IPS DF 19.7 (cell line): ENCODE results near the gene MRPL24.

Experiments
- DNase-seq: peaks from one replicate; pipeline ENCODE4 v3.0.0-alpha.2; 2013; ENCODE audit warnings: low read depth, low spot score

MRPL24 gene

DNA sequence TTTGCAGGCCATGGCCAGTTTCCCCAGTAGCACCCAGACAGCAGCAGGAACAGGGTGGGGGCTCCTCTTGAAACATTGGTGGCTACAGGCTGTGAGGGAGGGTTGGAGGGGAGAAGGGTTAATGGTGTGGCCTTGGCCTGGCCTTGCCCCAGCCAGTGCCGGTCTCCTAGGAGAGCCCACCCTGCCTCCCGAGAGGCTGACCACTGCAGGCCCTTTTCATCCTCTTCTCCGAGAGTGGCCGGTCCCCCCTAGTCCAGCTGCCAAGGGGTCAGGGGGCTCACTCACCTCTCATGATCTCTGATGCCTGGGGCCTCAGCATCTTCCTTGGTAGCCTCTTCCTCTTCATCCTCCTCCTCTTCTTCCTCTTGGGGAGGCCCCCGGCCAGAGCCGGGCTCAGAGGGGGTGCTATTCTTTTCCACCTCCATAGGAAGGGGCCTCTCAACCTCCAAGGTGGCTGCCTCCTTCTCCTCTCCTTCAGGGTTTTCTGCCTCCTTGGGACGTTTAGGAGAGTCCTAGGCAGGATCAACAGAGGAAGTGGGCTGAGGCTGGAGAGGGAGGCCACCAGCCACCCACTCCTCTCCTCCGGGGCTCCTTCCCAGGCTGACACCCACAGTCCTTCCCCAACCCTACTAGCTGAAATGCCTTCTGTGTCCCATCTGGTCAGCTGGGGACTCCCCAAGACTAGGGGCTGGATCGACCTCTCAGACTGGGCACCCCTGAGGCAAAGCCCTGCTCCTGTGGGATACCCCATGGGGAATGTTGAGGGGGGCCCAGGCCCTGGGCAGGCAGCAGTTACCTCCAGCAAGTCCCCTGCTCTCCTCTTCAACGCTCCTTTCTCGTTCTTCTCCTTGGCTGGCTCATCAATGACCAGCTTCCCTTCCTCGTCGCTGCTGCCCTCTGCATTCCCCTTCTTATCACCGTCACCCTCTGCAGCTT, 2.7 kb upstream of the MRPL24 start:
- no peak for DNase-seq

DNA sequence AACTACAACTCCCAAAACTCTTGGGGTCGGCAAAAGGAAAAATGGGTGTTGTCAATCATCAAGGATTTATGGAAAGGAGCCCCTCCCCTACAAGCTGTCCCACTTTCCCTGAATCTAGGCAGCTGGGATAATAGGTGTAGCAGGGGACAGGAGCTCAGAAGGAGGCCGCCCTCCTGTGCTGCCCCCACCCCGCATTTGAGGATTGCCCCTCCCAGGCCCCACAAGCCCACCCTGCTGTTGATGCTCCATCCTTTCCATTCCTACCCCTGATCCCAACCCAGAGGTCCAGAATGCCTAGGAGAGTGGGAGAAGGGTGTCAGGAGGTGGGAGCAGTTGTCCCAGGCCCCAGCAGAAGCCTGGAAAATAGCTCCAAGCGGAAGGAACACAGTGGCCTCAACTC, 1.9 kb upstream of the MRPL24 start:
- DNase-seq: no peak

DNA sequence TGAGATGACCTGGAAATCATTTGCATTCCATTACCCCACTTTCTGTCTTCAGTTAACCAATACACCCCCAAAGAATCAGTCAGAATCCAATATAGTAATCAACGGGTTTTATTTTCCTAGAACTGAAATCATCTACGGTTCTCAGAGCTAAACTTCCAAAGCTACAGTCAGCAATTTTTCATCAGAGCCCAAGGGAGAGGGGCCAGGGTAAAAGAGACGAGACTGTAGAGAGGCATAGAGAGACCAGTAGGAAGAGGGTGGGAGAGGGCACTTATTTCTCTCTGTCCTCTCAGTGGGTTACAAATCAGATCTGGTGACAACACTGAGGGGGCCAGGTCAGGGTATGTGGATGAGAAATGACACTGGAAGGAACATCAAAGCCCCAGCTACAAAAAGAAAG, 1.1 kb upstream of the MRPL24 start:
- no peak for DNase-seq

DNA sequence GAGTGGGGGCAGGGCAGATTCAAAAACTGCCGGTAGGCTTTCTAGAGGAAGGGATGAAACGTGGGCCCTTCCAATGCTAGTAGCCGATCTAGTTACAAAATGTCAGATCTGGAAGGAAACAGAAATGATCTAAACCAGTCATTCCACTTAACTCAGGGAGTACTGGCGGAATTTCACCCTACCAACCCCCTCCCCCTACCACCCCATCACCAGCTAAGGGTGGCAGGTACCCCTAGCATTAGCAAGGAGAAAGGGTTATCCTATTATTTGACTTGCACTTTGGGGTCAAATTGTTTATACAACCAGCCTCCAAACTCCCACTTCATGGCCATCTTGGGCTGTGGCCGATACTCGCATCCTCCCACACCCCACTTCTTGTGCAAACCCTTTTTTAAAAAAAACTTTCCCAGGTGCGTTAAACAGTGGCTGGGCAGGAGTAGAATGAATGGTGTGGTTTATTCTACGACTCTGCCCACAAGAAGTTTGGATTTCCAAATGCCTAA, 644 bp upstream of the MRPL24 start:
- DNase-seq: no peak

DNA sequence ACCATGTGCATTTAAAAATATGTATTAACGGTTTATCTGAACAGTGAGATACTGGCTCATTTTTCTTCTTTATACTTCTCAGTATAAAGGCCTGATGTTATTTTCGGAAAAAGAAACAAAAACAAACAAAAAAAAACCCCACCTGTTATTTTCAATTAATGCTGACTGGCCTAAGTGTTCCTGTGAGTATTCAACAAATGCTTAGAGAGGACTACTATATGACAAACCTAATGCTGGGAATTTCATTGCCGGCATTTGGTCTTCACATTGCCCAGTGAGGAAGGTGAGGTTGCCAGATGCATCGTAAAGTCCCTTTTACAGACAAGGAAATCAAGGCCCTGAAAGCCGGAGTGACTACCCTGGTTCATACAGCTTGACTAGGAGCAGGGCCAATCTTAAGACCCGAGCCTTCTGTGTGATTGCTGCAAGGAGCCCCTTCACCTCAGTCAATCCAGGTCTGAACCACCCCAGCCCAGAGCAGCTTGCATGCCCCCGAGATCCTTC, 599 bp downstream of the MRPL24 start:
- no peak for DNase-seq

DNA sequence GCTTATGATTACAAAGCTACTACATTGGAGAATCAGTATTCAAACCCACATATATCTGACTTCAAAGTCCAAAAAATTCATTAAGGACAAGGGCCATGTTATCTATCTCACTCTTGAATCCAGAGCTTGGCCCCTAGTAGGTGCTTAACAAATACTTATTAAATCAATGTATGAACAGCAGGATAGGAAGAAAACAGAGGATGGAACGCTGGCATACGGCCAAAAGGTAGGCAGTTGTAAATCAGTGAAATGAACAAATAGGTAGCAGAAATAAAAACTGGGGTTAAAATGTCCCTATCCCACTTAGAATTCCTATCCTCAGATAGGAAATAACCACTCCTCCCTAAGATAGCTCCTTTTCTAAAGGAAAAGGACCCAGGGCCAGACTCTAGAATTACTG, 2.0 kb downstream of the MRPL24 start:
- DNase-seq: no peak

DNA sequence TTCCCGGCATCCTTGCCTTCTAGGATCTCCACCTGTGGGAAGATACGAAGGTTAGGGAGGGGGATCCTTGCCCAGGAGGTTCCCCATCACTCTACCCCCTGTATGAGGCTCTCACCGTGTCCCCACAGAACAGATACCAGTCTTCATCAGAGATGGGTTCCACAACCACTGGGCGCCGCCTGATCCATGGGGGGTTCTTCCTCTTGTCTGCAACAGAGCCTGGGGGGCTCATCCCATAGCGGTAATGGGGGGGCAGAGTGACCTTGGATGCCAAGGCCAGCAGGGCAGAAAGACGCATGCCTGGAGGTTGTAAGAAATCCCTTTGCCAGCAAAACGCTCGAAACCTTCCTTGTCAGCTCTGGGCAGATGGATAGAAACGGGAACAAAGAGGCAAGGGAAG, 2.5 kb downstream of the MRPL24 start:
- DNase-seq: no peak

DNA sequence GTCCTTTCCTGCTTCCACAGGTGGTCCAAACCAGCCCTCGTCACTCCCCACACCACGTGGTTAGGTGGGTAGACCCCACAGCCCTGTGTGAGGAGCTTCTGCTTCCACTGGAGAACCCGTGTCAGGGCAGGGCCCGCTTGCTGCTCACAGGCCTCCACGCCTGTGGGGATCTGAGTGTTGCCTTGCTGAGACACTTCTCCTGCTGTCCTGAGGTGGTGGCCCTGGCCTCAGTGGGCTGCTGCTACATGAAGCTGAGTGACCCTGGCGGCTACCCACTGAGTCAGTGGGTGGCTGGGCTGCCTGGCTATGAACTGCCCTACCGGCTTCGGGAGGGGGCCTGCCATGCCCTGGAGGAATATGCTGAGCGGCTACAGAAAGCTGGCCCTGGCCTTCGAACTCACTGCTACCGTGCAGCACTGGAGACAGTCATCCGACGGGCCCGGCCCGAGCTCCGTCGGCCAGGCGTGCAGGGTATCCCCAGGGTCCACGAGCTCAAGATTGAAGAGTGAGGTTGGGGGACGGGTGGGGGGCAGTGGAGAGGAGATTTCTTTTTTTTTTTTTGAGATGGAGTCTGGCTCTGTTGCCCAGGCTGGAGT, 6.8 kb downstream of the MRPL24 start:
- no peak for DNase-seq

DNA sequence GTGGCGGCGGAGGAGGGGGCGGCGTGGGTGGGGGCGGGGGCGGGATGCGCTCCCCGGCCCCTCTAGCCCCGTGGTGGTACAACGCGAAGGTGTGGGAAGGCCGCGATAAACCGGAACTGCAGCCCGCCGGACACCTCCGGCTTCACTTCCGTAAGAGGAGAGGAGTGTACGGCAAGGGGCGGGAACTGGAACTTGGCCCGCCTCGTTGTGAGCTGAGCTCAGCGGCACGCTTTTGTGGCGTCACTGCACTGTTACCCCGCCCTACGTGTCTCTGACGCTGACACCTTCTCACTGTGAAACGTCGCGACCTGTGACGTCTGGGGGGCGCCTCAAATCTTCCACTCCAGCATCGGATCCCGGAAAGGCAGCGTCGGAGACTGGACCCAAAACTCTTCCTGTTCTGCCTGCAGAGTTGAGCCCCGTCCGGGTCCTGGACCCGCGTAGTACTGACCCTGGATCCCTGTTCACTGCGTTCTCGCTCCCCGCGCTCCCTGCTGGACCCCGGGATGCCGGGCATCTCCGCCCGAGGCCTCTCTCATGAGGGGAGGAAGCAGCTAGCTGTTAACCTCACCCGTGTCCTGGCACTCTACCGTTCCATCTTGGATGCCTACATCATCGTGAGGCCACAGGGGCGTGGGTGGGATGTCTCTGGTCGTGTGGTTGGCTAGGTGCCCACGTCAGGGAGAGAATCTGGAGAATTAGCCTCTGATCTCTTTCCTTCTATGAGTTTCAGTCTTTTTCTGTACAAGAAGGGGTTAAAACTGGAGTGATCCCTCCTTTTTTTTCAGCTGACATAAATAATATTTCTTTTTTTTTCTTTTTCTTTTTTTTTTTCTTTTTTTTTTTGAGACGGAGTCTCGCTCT, 12.1 kb downstream of the MRPL24 start, which contains the start of gene ISG20L2:
Gene ISG20L2 (minus strand): TSS at position 168 of the 864 bp plus-strand sequence. CDS start 1,114 bp downstream, outside the sequence.
- DNase-seq: no peak

DNA sequence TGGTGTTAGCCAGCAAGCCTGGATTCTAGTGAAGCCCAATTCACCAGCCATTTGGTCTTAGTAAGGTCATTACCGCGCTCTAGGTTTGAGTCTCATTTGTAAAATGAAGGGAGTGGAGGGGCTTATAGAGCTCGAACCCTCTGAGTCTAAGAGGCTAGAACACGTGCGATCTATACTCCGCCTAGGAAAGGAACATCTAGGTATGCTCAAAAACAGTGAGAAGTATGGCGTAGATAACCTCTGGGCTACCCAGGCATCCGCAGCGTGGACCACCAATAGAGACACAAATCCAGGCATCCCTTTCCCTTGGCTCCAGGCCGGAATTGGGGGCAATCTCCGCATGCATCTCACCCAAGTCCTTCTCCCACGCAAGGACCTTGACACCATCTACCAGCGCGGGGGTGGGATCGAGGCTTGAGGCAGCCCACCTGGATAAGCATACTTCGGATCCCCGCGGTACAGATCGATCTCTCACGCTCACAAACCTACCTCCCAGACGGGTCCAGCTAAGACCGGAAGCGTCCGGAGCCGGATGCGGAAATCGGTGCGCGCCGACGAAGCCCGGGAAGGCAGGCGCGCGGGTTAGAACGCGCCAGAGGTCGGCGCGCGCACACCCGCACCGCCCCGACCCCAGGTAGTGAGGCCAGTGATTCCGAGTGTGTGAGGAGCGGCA, 12.8 kb downstream of the MRPL24 start, which contains the start of gene METTL25B:
Gene METTL25B (plus strand): TSS at position 544 of the 673 bp plus-strand sequence. CDS start 636 bp downstream, outside the sequence.
- DNase-seq: no peak

DNA sequence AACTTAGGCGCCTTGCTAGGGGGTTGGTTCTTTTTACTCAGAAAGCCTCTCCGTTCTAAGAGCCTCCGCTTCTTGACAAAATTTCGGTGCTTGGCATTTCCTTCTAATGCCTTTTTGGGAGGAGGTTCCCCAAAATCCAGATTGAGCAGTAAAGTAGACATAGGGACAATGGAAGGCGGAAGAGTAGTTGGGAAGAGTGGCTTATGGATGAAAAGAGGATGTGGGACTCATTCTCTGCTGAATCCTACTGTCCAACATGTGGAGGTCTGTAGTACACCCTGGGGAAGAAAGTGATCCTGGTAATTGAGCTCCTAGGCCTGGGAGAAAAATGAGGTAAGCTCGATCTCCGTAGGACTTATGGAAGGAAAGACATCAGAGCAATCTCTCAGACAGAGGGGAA, 13.4 kb downstream of the MRPL24 start:
- no peak for DNase-seq

DNA sequence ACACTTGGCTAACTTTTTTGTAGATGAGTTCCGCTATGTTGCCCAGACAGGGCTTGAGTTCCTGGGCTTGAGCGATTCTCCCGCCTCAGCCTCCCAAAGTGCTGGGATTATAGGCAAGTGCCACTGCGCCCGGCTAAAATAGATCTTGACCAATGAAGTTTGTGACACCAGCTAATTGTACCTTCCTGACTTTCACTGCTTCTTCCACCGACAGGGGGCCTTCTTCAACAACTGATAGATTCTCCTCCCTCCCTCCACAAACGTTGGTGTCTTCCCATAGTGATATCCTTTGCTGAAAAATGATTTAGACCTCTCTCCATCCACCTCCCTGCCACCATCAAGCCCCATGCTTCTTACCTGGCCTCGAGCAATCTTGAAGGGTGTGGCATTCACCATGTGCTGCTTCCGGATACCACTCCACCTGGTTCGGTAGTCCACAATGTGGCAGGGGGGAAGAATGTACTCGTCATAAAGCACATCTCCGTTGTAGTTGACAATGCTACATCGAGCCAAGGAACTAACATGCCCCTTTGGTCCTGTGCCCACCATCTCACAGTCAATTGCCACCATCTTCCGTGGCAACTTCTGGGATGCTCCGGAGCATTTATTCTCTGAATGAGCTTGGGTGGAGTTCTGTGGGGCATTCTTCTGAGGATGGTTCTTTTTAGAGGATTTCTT, 14.2 kb downstream of the MRPL24 start:
- no peak for DNase-seq

DNA sequence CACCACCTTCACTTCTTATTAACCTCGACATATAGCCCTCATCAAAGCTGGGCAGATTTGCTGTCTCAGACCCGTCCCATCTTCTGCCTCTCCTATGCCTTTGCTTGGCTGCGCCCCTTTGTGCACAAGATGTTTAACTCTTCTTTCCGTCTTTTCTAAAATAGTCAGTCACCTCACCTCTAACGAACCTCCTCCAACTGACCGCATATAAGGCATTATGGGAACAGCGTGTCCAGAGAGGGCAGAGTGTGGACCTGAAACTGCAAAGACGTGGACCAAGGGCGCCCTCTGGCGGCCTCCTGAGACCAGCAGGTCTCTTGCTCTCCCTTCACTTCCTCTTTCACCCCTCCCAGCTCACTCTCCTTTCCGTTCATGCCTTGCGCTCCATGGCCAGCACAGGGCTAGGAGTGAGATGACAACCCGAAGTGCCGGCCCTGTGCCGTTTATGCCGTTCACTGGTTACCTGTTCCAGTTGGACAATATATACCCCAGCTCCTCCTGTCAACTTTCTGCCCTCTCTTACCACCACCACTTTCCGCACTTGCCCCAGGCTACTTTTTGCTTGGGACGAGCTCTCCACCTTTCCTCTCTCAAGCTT, 15.1 kb downstream of the MRPL24 start:
- DNase-seq: no peak

DNA sequence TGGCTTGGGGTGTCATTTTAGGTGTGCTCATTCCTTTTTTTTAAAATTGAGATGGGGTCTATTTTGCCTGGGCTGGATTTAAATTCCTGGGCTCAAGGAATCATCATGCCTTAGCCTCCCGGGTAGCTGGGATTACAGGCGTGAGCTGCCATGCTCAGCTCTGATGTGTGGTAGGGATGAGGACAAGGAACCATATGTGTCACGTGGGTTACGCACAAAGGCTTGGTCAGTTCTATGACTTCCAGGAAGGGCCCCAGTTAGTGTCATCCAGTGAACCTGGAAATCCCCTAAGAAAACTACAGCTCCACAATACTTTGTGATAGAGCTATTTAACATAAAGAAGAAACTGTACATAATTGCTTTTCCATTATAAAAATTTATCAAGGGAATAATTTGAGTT, 19.4 kb downstream of the MRPL24 start:
- no peak for DNase-seq

DNA sequence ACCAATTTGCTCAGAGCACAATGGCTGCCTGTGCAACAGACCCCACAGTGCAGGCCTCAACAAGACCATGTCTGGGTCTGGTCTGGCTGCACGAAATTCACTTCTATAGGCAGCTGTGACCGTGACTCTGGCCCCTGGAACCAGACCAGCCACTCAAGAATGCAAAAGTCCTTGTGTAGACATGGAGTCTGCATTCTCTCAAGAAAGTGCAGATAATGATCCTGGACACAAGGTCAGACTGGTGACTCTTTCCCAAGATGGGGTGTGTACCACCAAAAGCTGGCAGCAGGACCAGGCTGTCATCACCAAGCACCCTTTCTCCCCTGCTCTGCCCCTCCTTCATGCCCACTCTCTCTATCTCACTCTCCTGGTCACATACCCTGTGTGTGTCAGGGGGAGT, 19.8 kb downstream of the MRPL24 start:
- DNase-seq: no peak

DNA sequence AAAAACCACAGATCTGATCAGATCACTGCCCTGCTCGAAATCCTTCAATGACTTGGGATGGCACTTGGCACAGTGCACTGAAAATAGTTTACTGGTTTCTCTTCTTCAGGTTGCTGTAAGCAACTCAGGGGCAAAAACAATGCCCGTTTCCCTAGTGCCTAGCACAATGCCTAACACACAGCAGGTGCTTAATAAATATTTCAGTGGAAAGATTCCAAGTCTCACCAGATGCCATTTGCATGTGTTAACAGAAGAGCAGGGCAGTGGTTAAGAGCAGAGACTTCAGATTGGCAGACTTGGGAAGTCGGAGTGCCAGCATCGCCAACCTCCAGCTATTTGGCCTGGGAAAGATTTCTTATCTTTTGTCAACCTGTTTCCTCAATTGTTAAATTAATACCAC, 23.5 kb downstream of the MRPL24 start:
- DNase-seq: no peak

DNA sequence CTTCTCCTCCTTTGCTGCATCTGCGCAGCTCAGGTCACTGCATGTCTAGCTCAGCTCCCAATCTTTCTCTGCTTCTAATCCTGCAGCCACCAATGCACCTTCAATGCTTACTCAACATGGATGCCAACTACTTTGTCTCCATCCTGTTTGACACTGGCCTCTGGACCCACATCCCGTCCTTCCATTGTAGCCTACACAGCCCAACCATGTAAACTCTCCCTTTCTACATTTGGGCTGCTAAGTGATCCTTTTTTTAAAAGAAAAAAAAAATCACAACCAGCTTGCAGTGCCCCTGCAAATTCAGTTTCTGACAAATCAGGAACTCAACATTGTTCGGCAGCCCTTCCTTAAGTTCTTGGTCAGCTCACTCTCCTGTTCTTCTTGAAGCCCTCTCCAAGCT, 26.1 kb downstream of the MRPL24 start:
- DNase-seq: no peak

DNA sequence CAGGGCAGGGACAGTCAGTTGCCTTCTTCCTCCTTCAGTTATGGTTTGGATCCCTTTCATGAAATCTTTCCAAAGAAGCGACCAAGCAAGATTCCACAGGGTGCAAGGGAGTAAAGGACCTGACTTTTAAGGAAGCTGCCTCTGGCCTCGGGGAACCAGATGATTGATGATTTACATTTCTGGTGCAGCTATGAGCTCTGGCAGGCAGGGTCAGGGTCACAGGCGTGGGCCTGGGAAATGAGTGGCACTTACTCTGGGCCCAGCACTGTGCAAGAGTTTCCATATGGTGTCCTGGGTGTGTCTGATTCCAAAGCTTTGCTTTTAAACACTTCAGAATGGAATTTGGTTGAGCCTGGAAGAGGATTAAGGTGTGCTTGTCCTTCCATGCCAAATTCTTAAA, 28.3 kb downstream of the MRPL24 start:
- no peak for DNase-seq

DNA sequence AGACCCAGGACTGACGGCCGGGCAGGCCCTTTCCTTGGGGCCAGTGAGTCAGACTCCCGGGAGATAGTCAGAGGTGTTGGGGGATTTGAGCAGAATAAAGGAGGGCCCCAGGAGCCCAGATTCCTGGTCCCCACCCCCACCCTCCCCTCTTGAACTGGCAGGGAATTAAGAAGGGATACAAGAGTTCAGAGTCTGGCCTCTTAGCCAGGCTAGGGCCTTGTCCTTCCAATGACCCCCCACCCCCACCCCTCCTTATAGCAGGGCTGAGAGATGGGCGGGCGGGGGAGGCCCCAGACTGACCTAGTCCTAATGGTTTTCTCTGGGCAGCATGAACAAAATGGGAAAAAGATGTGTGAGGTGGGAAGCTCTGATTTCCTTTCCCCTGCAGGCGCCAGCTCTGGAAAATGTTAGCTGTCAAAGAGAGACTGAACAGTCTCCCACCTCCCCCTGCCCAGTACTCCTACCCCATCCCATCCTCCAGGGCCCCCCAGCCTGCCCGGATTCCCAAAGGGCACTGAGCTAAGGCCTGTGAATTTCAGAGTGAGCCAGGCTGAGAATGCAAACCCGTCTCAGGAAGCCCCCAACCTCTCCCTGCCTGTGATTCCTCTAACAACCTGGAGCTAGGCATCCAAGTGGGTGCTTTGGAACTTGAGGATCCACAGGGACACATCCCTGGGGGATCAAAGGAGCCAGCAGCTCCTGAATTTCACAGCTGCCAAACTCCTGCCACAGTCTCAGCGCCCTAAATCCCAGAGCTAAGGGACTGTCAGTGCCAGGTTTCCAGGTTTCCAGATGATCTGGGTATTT, 29.7 kb downstream of the MRPL24 start:
- no peak for DNase-seq
